GM18951 (cell line): ENCODE measurements around the gene BMPER.

Source experiments
- POLR2A ChIP-seq: IDR thresholded peaks from 4 replicates; pipeline ENCODE4 v1.6.1; 2011; ENCODE audit warnings: mild to moderate bottlenecking; ENCODE audit not compliant: insufficient read length, insufficient read depth; ENCODE audit errors: extremely low read depth
- in situ Hi-C: fragments of 300-500 bp; cut with MboI; formaldehyde crosslinking; loops from one replicate; pipeline ENCODE4 v1.12.0; 2022; ENCODE audit warnings: low sequenced_read_pairs, mixed read lengths, inconsistent platforms; ENCODE audit not compliant: unreplicated experiment

The BMPER gene

GRCh38 chr7:33922820-33923219, 17.5 kb downstream of the BMPER start:
- in situ Hi-C loops = no loop called here
- TF ChIP-seq POLR2A = no peak

DNA sequence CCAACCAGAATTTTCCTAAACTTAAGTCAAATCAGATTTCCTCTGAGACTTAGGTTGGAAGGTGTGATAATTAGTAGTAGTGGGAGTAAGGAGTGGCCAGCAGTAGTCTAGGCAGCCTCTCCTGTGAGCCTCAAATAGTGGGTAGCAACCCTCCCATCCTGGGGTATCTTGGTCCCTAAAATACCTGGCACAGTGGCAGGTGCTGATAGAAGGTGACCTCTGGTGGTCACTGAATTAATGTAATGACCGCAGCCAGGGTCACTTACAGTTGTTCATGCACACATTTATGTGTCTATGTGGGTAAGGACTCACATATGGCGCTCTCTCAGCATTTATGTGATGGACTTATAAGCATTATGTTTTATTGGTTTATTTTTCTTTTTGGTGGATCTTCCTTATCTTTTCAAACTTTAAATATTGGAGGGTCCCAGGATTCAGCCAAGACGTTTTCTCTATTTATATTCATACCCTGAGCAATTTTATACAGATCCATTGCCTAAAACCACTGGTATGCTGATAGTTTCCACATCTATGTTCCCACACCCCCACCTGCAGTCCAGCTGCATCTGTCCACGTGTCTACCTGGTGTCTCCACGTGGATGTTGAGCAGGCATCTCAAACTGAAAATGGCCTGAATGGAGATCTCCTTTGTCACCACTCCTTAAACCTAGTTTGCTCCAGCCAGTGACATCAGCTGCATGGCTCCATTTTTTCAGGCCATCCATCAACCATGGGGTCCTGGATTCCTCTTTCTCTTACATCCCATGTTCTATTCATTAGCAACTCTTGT, 18.3 kb downstream of the BMPER start:
- no peak for TF ChIP-seq POLR2A
- in situ Hi-C loops = no loop called here

DNA sequence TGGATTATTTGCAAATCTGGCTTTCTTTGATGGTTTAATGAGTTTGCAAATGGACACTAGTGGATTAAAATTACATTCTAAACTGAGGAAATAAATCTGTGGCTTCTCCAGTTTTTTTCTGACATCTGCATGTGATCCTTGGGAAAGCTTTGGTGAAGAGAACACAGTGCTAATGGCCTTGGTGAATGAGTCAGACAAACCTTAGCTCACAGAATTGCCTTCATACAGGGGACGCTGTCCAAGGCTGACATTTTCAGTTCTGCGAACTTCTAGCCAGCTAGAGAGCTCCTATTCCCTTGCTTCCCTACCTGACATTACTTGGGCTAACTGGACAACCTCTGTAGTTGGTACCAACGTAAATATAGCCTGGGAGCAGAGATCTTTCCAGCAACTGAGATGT, 21.2 kb downstream of the BMPER start:
- in situ Hi-C loops = no loop called here

GRCh38 chr7:33928986-33929385, 23.6 kb downstream of the BMPER start:
- in situ Hi-C loops = no loop called here

More for the DNA sequence above, 21.2 kb downstream of the BMPER start:
- TF ChIP-seq POLR2A = no peak

GRCh38 chr7:33932221-33932620, 26.9 kb downstream of the BMPER start:
- in situ Hi-C loops = no loop called here
- TF ChIP-seq POLR2A = no peak

More at GRCh38 chr7:33928986-33929385, 23.6 kb downstream of the BMPER start:
- no peak for TF ChIP-seq POLR2A

GRCh38 chr7:33932832-33933468, 27.6 kb downstream of the BMPER start:
- in situ Hi-C loops = no loop called here
- no peak for TF ChIP-seq POLR2A

- no peak for TF ChIP-seq POLR2A
- in situ Hi-C loops = no loop called here
Measured at GRCh38 chr7:33933611-33934281, 28.4 kb downstream of the BMPER start.

- in situ Hi-C loops = no loop called here
- no peak for TF ChIP-seq POLR2A
Measured at GRCh38 chr7:33934391-33934790, 29.1 kb downstream of the BMPER start.

- in situ Hi-C loops = no loop called here
- TF ChIP-seq POLR2A = no peak
Measured at GRCh38 chr7:33936503-33936902, 31.2 kb downstream of the BMPER start.

DNA sequence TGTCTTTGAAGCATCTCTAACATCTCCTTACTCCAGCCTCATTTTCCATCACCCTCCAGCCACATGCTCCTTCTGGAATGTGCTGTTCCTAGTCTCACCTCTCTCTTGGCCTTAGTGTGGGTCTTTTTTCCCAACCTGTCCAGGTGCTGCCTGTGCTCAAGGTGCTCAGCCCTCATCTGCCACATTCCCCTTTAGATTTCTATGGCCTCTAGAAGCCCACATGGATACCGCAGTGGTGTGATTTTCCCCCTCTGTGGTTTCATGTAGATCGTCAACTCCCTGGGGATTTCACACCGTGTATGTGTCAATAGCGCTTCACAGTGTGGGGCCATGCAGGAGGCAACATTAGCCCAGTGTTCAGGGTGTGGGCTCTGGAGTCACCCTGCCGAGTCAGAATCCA, 32.5 kb downstream of the BMPER start:
- in situ Hi-C loops = no loop called here
- TF ChIP-seq POLR2A = no peak

GRCh38 chr7:33939121-33939520, 33.8 kb downstream of the BMPER start:
- in situ Hi-C loops = no loop called here
- TF ChIP-seq POLR2A = no peak

DNA sequence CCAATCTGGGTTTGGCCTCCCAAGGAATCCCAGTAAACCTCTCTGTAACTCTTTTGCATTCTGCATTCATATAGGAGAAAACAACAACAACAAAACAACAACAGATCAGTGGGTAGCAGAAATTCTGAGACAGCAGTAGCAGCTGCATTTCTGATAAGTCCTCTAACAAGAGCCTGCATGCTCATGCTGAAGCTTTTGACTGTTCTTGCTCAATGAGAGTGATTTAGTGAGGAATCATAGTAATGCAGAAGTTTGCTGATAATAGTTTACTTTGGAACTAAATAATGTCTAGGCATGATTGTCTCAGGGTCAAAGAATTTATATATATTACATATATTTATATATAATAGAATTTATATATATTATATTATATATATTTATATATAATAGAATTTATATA, 35.2 kb downstream of the BMPER start:
- TF ChIP-seq POLR2A = no peak
- in situ Hi-C loops = no loop called here

DNA sequence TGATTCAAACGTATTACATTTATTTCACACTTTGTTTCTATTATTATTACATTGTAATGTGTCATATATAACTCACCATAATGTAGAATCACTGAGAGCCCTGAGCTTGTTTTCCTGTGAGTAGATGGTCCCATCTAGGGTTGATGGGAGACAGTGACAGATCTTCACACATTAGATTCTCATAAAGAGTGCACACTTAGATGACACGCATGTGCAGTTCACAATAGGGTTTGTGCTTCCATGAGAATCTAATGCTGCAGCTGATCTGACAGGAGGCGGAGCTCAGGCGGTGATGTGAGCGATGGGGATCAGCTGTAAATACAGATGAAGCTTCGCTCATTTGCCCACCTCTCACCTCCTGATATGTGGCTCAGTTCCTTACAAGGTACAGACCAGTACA, 36.1 kb downstream of the BMPER start:
- TF ChIP-seq POLR2A = no peak
- in situ Hi-C loops = no loop called here
